DND-41 (cell line): ENCODE data around the gene TRIM63.

Experiments
- ATAC-seq: fragments of 200-7000 bp; cut with Tn5 transposase; 3 replicates; pipeline ENCODE4 v1.9.1; 2021; ENCODE audit warnings: low read depth; ENCODE audit not compliant: insufficient read depth
- DNase-seq: peaks from one replicate; pipeline ENCODE4 v3.0.0-alpha.2; 2020
- H2AFZ ChIP-seq: 2 replicates; pipeline ENCODE4 v1.6.0; 2012; ENCODE audit warnings: low read depth, low read length
- H3K27ac ChIP-seq: 2 replicates; pipeline ENCODE4 v1.5.1; 2012; ENCODE audit warnings: low read length, inconsistent platforms
- H3K27me3 ChIP-seq: fragments of 200-600 bp; sonication (generic); 2 replicates; pipeline ENCODE4 v1.6.0; 2012; ENCODE audit warnings: low read length, mild to moderate bottlenecking, inconsistent platforms; ENCODE audit not compliant: insufficient read depth, poor library complexity
- H3K36me3 ChIP-seq: 2 replicates; pipeline ENCODE4 v1.5.1; 2012; ENCODE audit warnings: low read length, inconsistent platforms; ENCODE audit not compliant: insufficient read depth
- H3K4me1 ChIP-seq: 2 replicates; pipeline ENCODE4 v1.5.1; 2012; ENCODE audit warnings: mild to moderate bottlenecking, low read length; ENCODE audit not compliant: insufficient read depth
- H3K4me2 ChIP-seq: 2 replicates; pipeline ENCODE4 v1.6.0; 2012; ENCODE audit warnings: mild to moderate bottlenecking, moderate library complexity, low read length, inconsistent platforms; ENCODE audit not compliant: insufficient read depth
- H3K4me3 ChIP-seq, 2 experiments: fragments of 200-600 bp in 1 of 2; shearing (Covaris generic) in 1 of 2; 2 replicates each; pipeline ENCODE4 v1.5.1; 2012 to 2016; ENCODE audit warnings: inconsistent platforms in 2 of 2, low read length in 2 of 2, mild to moderate bottlenecking in 2 of 2, low read depth in 1 of 2, moderate library complexity in 1 of 2
- H3K79me2 ChIP-seq: 2 replicates; pipeline ENCODE4 v1.6.0; 2012; ENCODE audit warnings: low read length, inconsistent platforms; ENCODE audit not compliant: insufficient read depth
- H3K9ac ChIP-seq: 2 replicates; pipeline ENCODE4 v1.6.0; 2012; ENCODE audit warnings: low read depth, mild to moderate bottlenecking, inconsistent platforms, low read length, moderate library complexity
- H3K9me3 ChIP-seq: 2 replicates; pipeline ENCODE4 v1.5.1; 2012; ENCODE audit warnings: low read length, moderate library complexity, mild to moderate bottlenecking, inconsistent platforms; ENCODE audit not compliant: insufficient read depth, severe bottlenecking
- H4K20me1 ChIP-seq: 2 replicates; pipeline ENCODE4 v1.6.0; 2012; ENCODE audit warnings: low read length; ENCODE audit not compliant: insufficient read depth
- CTCF ChIP-seq: IDR thresholded peaks from 2 replicates; pipeline ENCODE4 v1.5.1; 2012; ENCODE audit warnings: borderline replicate concordance, low read length, moderate library complexity, mild to moderate bottlenecking; ENCODE audit not compliant: poor library complexity, severe bottlenecking; ENCODE audit errors: extremely low read depth
- EZH2 ChIP-seq: IDR thresholded peaks from 3 replicates; pipeline ENCODE4 v1.6.1; 2012; ENCODE audit warnings: borderline replicate concordance, low read depth, mild to moderate bottlenecking, moderate library complexity, low read length, inconsistent platforms; ENCODE audit not compliant: severe bottlenecking

TRIM63 gene

GRCh38 chr1:26077524-26077923 lies 10.1 kb upstream of the TRIM63 start:
- Histone ChIP-seq H3K36me3 (no peaks in the 10 kb centered on the region), H3K4me3 (no peak overlapping the region), H3K9me3 (no peaks in the 10 kb centered on the region), H3K9ac (no peak overlapping the region), H4K20me1 (0 out of 2 replicates have a peak, but pooled peaks cover 3% of the 10 kb centered on the region), H3K4me1 (no peaks in the 10 kb centered on the region), H3K27ac (no peak overlapping the region), H3K79me2 (no peaks in the 10 kb centered on the region), H3K27me3 (peaks cover 12% of the 10 kb centered on the region), H3K4me2 (no peak overlapping the region), H2AFZ (no peak overlapping the region)
- TF ChIP-seq EZH2 (no peak), CTCF (no peak)
- no peak for ATAC-seq
- DNase-seq = no peak

GRCh38 chr1:26075421-26076144 lies 8.2 kb upstream of the TRIM63 start:
- H3K4me1 ChIP-seq = no peaks in the 10 kb centered on the region
- H4K20me1 ChIP-seq = 0 out of 2 replicates have a peak, but pooled peaks cover 3% of the 10 kb centered on the region
- H3K9ac ChIP-seq = no peak overlapping the region
- TF ChIP-seq CTCF (no peak), EZH2 (no peak)
- ATAC-seq = no peak
- no peaks in the 10 kb centered on the region for H3K9me3 ChIP-seq
- no peak overlapping the region for H2AFZ ChIP-seq
- no peaks in the 10 kb centered on the region for H3K36me3 ChIP-seq
- no peak for DNase-seq
- H3K79me2 ChIP-seq = no peaks in the 10 kb centered on the region
- no peak overlapping the region for H3K4me2 ChIP-seq
- no peak overlapping the region for H3K4me3 ChIP-seq
- peaks cover 13% of the 10 kb centered on the region for H3K27me3 ChIP-seq
- H3K27ac ChIP-seq = no peak overlapping the region

GRCh38 chr1:26072305-26072704 lies 4.9 kb upstream of the TRIM63 start:
- ATAC-seq (no peak), DNase-seq (no peak)
- H2AFZ ChIP-seq = no peak overlapping the region
- 0 out of 2 replicates have a peak, but pooled peaks cover 3% of the 10 kb centered on the region for H4K20me1 ChIP-seq
- H3K4me2 ChIP-seq = no peak overlapping the region
- TF ChIP-seq EZH2 = no peak
- H3K9ac ChIP-seq = no peak overlapping the region
- no peaks in the 10 kb centered on the region for H3K4me1 ChIP-seq
- no peaks in the 10 kb centered on the region for H3K9me3 ChIP-seq
- H3K4me3 ChIP-seq = no peak overlapping the region
- no peaks in the 10 kb centered on the region for H3K79me2 ChIP-seq
- H3K36me3 ChIP-seq = no peaks in the 10 kb centered on the region
- H3K27ac ChIP-seq = no peak overlapping the region
- H3K27me3 ChIP-seq = peaks cover 13% of the 10 kb centered on the region

- no peak for ATAC-seq
- Histone ChIP-seq H3K27ac (no peak overlapping the region), H3K36me3 (no peaks in the 10 kb centered on the region), H3K4me1 (no peaks in the 10 kb centered on the region), H3K4me3 (no peak overlapping the region), H3K27me3 (peaks cover 13% of the 10 kb centered on the region), H3K9ac (no peak overlapping the region), H3K4me2 (no peak overlapping the region), H3K79me2 (no peaks in the 10 kb centered on the region), H2AFZ (no peak overlapping the region), H4K20me1 (0 out of 2 replicates have a peak, but pooled peaks cover 2% of the 10 kb centered on the region), H3K9me3 (no peaks in the 10 kb centered on the region)
- no peak for DNase-seq
- no peak for TF ChIP-seq EZH2
- no peak for TF ChIP-seq CTCF
These were observed 3.5 kb upstream of the TRIM63 start for GRCh38 chr1:26070963-26071342.
